K562 (cell line): ENCODE results near the gene UBFD1.

Experiments
- CAMTA2 ChIP-seq: fragments of 250-450 bp; sonication (Bioruptor Pico); conservative IDR thresholded peaks from 2 replicates; pipeline ENCODE4 v1.5.1; 2022
- CBX1 ChIP-seq: sonication (generic); IDR thresholded peaks from 2 replicates; pipeline ENCODE4 v1.6.1; 2016; ENCODE audit warnings: antibody characterized with exemption, low read depth, mild to moderate bottlenecking
- CTCF ChIP-seq, 3 experiments: IDR thresholded peaks in 2 of 3; conservative IDR thresholded peaks in 1 of 3; 2 replicates each; pipeline ENCODE4 v1.5.1; 2011 to 2012; ENCODE audit warnings: low read length in 3 of 3, mild to moderate bottlenecking in 3 of 3, control low read depth in 2 of 3, improper control_type of control experiment in 1 of 3, inconsistent platforms in 1 of 3, low read depth in 1 of 3, mixed read lengths in 1 of 3, moderate library complexity in 1 of 3; ENCODE audit not compliant: insufficient read depth in 2 of 3
- EP300 ChIP-seq: IDR thresholded peaks from 2 replicates; pipeline ENCODE4 v1.6.1; 2012; ENCODE audit warnings: low read length, improper control_type of control experiment
- JUND ChIP-seq, 2 experiments: IDR thresholded peaks; 2 replicates in 1 of 2; 3 replicates in 1 of 2; pipeline ENCODE4 v1.6.1; 2011; ENCODE audit warnings: borderline replicate concordance in 2 of 2, low read depth in 2 of 2, low read length in 2 of 2, improper control_type of control experiment in 1 of 2, missing biosample characterization in 1 of 2, missing genetic modification characterization in 1 of 2, missing genetic modification reagents in 1 of 2
- POLR2AphosphoS5 ChIP-seq: IDR thresholded peaks from 2 replicates; pipeline ENCODE4 v1.6.1; 2011; ENCODE audit warnings: mild to moderate bottlenecking, low read depth, low read length, moderate library complexity; ENCODE audit not compliant: control insufficient read depth, insufficient read depth
- TSC22D4 ChIP-seq: fragments of 450-650 bp; IDR thresholded peaks from 2 replicates; pipeline ENCODE4 v1.6.1; 2016; ENCODE audit warnings: missing genetic modification characterization, missing biosample characterization, control low read depth
- USF2 ChIP-seq: sonication (generic); formaldehyde crosslinking; IDR thresholded peaks from 2 replicates; pipeline ENCODE4 v1.5.0; 2020; ENCODE audit warnings: missing genetic modification reagents
- TF ChIP-seq, protein P1 (sequence below), 2 experiments: fragments of 200-800 bp in 1 of 2; sonication (Bioruptor generic) in 1 of 2; sonication (generic) in 1 of 2; formaldehyde crosslinking in 1 of 2; IDR thresholded peaks in 1 of 2; conservative IDR thresholded peaks in 1 of 2; 2 replicates each; pipeline versions ENCODE4 v1.5.0 to v1.6.1; 2016 to 2020; ENCODE audit warnings: missing compliant biosample characterization in 1 of 2, missing genetic modification characterization in 1 of 2, missing genetic modification reagents in 1 of 2

DNA sequence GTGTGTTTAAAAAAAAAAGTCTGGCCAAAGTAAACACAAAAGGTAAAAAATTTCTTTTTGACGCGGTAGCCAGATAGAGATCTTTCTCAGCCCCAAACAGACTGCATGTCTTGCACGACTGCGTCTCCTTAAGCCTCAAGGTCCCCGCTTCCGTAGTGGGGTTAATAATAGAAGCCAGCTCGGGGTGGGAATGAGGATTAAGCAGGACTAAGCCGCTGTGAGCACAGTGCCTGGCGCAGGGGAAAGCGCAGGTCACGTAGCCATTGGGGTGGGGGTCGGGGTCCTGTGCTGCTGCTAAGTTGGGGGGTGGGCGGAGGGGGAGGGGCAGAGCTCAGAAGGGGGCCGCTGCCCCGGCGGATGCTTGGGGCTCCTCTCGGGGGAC is 47.8 kb upstream of the UBFD1 start:
- TF ChIP-seq JUND (IDR thresholded peaks at IDR 0.05; ENCODE audit: borderline replicate concordance, low read depth, low read length): no peak
- no peak for TF ChIP-seq JUND (tag; IDR thresholded peaks at IDR 0.05; ENCODE audit: borderline replicate concordance, low read depth, low read length)
- TF ChIP-seq USF2: no peak
- no peak for TF ChIP-seq CTCF (IDR thresholded peaks at IDR 0.05 in 2 of 3, conservative IDR thresholded peaks at IDR 0.05 in 1 of 3; ENCODE audit: insufficient read depth in 2 of 3, low read depth in 1 of 3, low read length in 3 of 3)
- TF ChIP-seq, protein P1, sequence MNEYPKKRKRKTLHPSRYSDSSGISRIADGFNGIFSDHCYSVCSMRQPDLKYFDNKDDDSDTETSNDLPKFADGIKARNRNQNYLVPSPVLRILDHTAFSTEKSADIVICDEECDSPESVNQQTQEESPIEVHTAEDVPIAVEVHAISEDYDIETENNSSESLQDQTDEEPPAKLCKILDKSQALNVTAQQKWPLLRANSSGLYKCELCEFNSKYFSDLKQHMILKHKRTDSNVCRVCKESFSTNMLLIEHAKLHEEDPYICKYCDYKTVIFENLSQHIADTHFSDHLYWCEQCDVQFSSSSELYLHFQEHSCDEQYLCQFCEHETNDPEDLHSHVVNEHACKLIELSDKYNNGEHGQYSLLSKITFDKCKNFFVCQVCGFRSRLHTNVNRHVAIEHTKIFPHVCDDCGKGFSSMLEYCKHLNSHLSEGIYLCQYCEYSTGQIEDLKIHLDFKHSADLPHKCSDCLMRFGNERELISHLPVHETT (CRISPR knock-in tag; conservative IDR thresholded peaks at IDR 0.05 in 1 of 2, IDR thresholded peaks at IDR 0.05 in 1 of 2): no peak
- no peak for TF ChIP-seq CAMTA2 (CRISPR knock-in tag)
- no peak for TF ChIP-seq EP300
- TF ChIP-seq TSC22D4 (tag): no peak
- TF ChIP-seq CBX1: no peak
- TF ChIP-seq POLR2AphosphoS5: no peak
